ENCODE data around the gene GTF2H1.
A peak's percentile ranks its signal among the peaks of the same experiment; 100 is the strongest.
"Not testable (repeated sequence)": the region's sequence is repeated elsewhere in the genome, so short reads cannot be mapped to it uniquely, and the experiment has no call there.

Gene GTF2H1

DNA sequence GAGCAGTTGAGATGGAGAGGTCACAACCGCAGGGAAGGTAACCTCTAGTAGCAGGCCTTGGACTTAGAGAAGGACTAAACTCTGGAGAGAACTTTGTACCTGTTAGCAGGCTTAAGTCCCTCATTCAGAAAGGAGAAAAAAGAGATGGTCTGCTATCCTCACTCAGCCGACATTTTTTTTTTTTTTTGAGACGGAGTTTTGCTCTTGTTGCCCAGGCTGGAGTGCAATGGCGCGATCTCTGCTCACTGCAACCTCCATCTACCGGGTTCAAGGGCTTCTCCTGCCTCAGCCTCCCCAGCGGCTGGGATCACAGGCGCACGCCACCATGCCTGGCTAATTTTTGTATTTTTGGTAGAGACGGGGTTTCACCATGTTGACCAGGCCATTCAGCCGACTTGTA, 1.5 kb downstream of the GTF2H1 start:
- Histone ChIP-seq H3K4me3 (ENCODE audit: insufficient read depth in 1 of 2, low read depth in 1 of 2, low read length in 2 of 2) (peak overlapping the region in 1 of 2 experiments; percentile 89), H3K4ac (ENCODE audit: low read depth in 1 of 2, low read length in 2 of 2) (peak overlapping the region in 1 of 2 experiments; percentile 37), H3K4me2 (ENCODE audit: low read length, poor library complexity, severe bottlenecking) (peak overlapping the region; percentile 59), H3K36me3 (ENCODE audit: control insufficient read depth in 1 of 2, insufficient read depth in 2 of 2, low read depth in 1 of 2, low read length in 2 of 2) (peaks cover 10 to 38% of the 10 kb centered on the region in 2 experiments), H3K9ac (ENCODE audit: low read length) (peak overlapping the region; percentile 98)
- H2BK5ac ChIP-seq (ENCODE audit: low read depth, low read length, poor library complexity, severe bottlenecking); H3K4me1 ChIP-seq (ENCODE audit: control insufficient read depth, insufficient read depth, low read depth, low read length); H4K91ac ChIP-seq (ENCODE audit: low read length); H3K14ac ChIP-seq (ENCODE audit: low read length in 2 of 2); H2AK5ac ChIP-seq (ENCODE audit: low read length, severe bottlenecking); H3K23ac ChIP-seq (ENCODE audit: low read length in 2 of 2); H4K8ac ChIP-seq (ENCODE audit: low read length); H2BK12ac ChIP-seq (ENCODE audit: low read length in 2 of 2); DNase-seq; H3K18ac ChIP-seq (ENCODE audit: low read depth in 1 of 2, low read length in 2 of 2); H2BK15ac ChIP-seq (ENCODE audit: low read depth, poor library complexity, severe bottlenecking); H3K79me1 ChIP-seq (replicated peaks; ENCODE audit: low read length, poor library complexity, severe bottlenecking); H3K27ac ChIP-seq (ENCODE audit: low read length, poor library complexity, severe bottlenecking); H2BK120ac ChIP-seq (ENCODE audit: low read depth, low read length); H3K9me3 ChIP-seq (ENCODE audit: control insufficient read depth, low read length); H3K27me3 ChIP-seq (ENCODE audit: control insufficient read depth in 1 of 2, insufficient read depth in 1 of 2, low read length in 2 of 2); H2AFZ ChIP-seq (ENCODE audit: low read depth, low read length): not testable (repeated sequence)
- WGBS: 93% methylated on average over 10 of the region's 11 CpGs

DNA sequence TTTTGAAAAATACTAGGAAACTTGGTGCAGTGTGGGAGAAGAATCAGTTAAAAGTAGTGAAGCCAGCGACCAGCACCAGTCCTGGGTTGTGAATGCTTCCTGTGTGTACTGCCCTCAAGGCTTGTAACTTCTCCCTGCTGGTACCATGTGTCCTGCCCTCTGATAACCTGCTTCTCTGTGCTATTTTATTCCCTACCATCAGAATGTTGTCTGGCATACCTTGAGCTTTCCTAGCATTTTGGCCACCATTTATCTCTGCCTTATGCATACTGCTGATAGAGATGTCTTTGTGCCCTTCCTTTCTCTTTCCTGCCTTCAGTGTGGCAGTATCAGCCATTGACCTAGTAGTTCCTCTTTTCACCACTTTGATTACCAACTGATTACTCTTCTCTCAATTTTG, 2.0 kb downstream of the GTF2H1 start:
- no peak overlapping the region for H3K14ac ChIP-seq (ENCODE audit: low read length in 2 of 2)
- DNase-seq: no peak
- H4K8ac ChIP-seq (ENCODE audit: low read length): no peak overlapping the region
- H3K23ac ChIP-seq (ENCODE audit: low read length in 2 of 2): peak overlapping the region in 1 of 2 experiments; percentile 57
- H3K9ac ChIP-seq (ENCODE audit: low read length): peak overlapping the region; percentile 39
- no peak overlapping the region for H2AFZ ChIP-seq (ENCODE audit: low read depth, low read length)
- no peaks in the 10 kb centered on the region for H3K9me3 ChIP-seq (ENCODE audit: control insufficient read depth, low read length)
- no peak overlapping the region for H4K91ac ChIP-seq (ENCODE audit: low read length)
- peak overlapping the region in 1 of 2 experiments; percentile 89 for H3K4me3 ChIP-seq (ENCODE audit: insufficient read depth in 1 of 2, low read depth in 1 of 2, low read length in 2 of 2)
- no peak overlapping the region for H2AK5ac ChIP-seq (ENCODE audit: low read length, severe bottlenecking)
- 93% methylated on average over 1 of the region's 1 CpG for WGBS
- H3K79me1 ChIP-seq (replicated peaks; ENCODE audit: low read length, poor library complexity, severe bottlenecking): peaks cover 7% of the 10 kb centered on the region
- H3K4ac ChIP-seq (ENCODE audit: low read depth in 1 of 2, low read length in 2 of 2): no peak overlapping the region
- peak overlapping the region; percentile 32 for H3K4me2 ChIP-seq (ENCODE audit: low read length, poor library complexity, severe bottlenecking)
- H3K36me3 ChIP-seq (ENCODE audit: control insufficient read depth in 1 of 2, insufficient read depth in 2 of 2, low read depth in 1 of 2, low read length in 2 of 2): peaks cover 10 to 43% of the 10 kb centered on the region in 2 experiments
- H3K18ac ChIP-seq (ENCODE audit: low read depth in 1 of 2, low read length in 2 of 2): no peak overlapping the region
- no peaks in the 10 kb centered on the region for H3K27me3 ChIP-seq (ENCODE audit: control insufficient read depth in 1 of 2, insufficient read depth in 1 of 2, low read length in 2 of 2)
- H2BK15ac ChIP-seq (ENCODE audit: low read depth, poor library complexity, severe bottlenecking): no peak overlapping the region
- no peak overlapping the region for H2BK120ac ChIP-seq (ENCODE audit: low read depth, low read length)
- no peak overlapping the region for H2BK12ac ChIP-seq (ENCODE audit: low read length in 2 of 2)
- H3K27ac ChIP-seq (ENCODE audit: low read length, poor library complexity, severe bottlenecking): no peak overlapping the region
- H3K4me1 ChIP-seq (ENCODE audit: control insufficient read depth, insufficient read depth, low read depth, low read length): peaks cover 6% of the 10 kb centered on the region
- H2BK5ac ChIP-seq (ENCODE audit: low read depth, low read length, poor library complexity, severe bottlenecking): no peak overlapping the region

DNA sequence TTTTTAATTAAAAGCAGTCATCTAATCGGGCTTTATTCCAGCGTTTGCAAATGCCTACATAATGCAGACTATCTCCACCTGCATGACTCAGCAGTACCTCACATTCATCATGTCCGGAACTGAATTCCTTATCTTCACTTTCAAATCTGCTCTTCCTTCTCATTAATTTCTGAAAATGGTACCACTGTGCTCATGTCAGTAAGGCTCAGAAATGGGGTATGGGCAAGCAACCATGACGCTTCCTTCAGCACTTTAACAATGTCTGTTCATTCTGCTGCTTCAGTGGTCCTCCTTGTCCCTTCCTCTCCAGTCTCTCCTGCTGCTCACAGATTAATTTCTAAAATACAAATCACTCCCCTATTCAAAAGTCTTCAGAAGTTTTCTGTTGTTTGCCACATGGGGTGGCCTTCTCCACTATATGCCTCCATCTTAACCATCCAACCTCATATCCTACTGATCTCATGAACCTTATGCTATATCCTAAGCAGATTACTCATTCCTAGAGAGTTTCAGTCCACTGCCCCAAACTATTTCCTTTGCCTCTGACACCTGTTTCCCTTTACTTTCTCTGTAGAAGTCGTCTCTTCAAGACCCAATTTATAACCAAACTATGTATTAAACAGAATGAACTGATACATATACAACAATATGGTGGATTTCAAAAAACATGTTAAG, 7.0 kb downstream of the GTF2H1 start:
- Histone ChIP-seq H2AK5ac (ENCODE audit: low read length, severe bottlenecking) (no peak overlapping the region), H3K27me3 (ENCODE audit: control insufficient read depth in 1 of 2, insufficient read depth in 1 of 2, low read length in 2 of 2) (no peaks in the 10 kb centered on the region), H2AFZ (ENCODE audit: low read depth, low read length) (no peak overlapping the region), H4K91ac (ENCODE audit: low read length) (no peak overlapping the region), H3K23ac (ENCODE audit: low read length in 2 of 2) (no peak overlapping the region), H4K8ac (ENCODE audit: low read length) (no peak overlapping the region), H3K4ac (ENCODE audit: low read depth in 1 of 2, low read length in 2 of 2) (no peak overlapping the region), H2BK120ac (ENCODE audit: low read depth, low read length) (no peak overlapping the region), H2BK15ac (ENCODE audit: low read depth, poor library complexity, severe bottlenecking) (no peak overlapping the region), H2BK12ac (ENCODE audit: low read length in 2 of 2) (no peak overlapping the region), H3K79me1 (replicated peaks; ENCODE audit: low read length, poor library complexity, severe bottlenecking) (peaks cover 12% of the 10 kb centered on the region), H3K14ac (ENCODE audit: low read length in 2 of 2) (no peak overlapping the region), H3K4me1 (ENCODE audit: control insufficient read depth, insufficient read depth, low read depth, low read length) (peaks cover 2% of the 10 kb centered on the region), H3K36me3 (ENCODE audit: control insufficient read depth in 1 of 2, insufficient read depth in 2 of 2, low read depth in 1 of 2, low read length in 2 of 2) (peaks cover 20 to 86% of the 10 kb centered on the region in 2 experiments), H3K18ac (ENCODE audit: low read depth in 1 of 2, low read length in 2 of 2) (no peak overlapping the region), H3K27ac (ENCODE audit: low read length, poor library complexity, severe bottlenecking) (no peak overlapping the region), H3K4me3 (ENCODE audit: insufficient read depth in 1 of 2, low read depth in 1 of 2, low read length in 2 of 2) (no peak overlapping the region), H3K4me2 (ENCODE audit: low read length, poor library complexity, severe bottlenecking) (no peak overlapping the region), H3K9ac (ENCODE audit: low read length) (no peak overlapping the region), H3K9me3 (ENCODE audit: control insufficient read depth, low read length) (no peaks in the 10 kb centered on the region), H2BK5ac (ENCODE audit: low read depth, low read length, poor library complexity, severe bottlenecking) (no peak overlapping the region)
- WGBS: 91% methylated on average over 4 of the region's 5 CpGs
- DNase-seq: no peak

- H2BK12ac ChIP-seq (ENCODE audit: low read length in 2 of 2): no peak overlapping the region
- H3K9me3 ChIP-seq (ENCODE audit: control insufficient read depth, low read length): no peaks in the 10 kb centered on the region
- no peak overlapping the region for H3K9ac ChIP-seq (ENCODE audit: low read length)
- H3K4me1 ChIP-seq (ENCODE audit: control insufficient read depth, insufficient read depth, low read depth, low read length): peaks cover 2% of the 10 kb centered on the region
- H4K91ac ChIP-seq (ENCODE audit: low read length): no peak overlapping the region
- H3K23ac ChIP-seq (ENCODE audit: low read length in 2 of 2): no peak overlapping the region
- no peak overlapping the region for H2AFZ ChIP-seq (ENCODE audit: low read depth, low read length)
- H3K79me1 ChIP-seq (replicated peaks; ENCODE audit: low read length, poor library complexity, severe bottlenecking): peaks cover 17% of the 10 kb centered on the region
- no peak for DNase-seq
- H3K14ac ChIP-seq (ENCODE audit: low read length in 2 of 2): no peak overlapping the region
- H3K27ac ChIP-seq (ENCODE audit: low read length, poor library complexity, severe bottlenecking): no peak overlapping the region
- no peak overlapping the region for H2AK5ac ChIP-seq (ENCODE audit: low read length, severe bottlenecking)
- peaks cover 20 to 86% of the 10 kb centered on the region in 2 experiments for H3K36me3 ChIP-seq (ENCODE audit: control insufficient read depth in 1 of 2, insufficient read depth in 2 of 2, low read depth in 1 of 2, low read length in 2 of 2)
- H4K8ac ChIP-seq (ENCODE audit: low read length): no peak overlapping the region
- H2BK15ac ChIP-seq (ENCODE audit: low read depth, poor library complexity, severe bottlenecking): no peak overlapping the region
- no peak overlapping the region for H3K18ac ChIP-seq (ENCODE audit: low read depth in 1 of 2, low read length in 2 of 2)
- no peak overlapping the region for H3K4me3 ChIP-seq (ENCODE audit: insufficient read depth in 1 of 2, low read depth in 1 of 2, low read length in 2 of 2)
- no peak overlapping the region for H3K4me2 ChIP-seq (ENCODE audit: low read length, poor library complexity, severe bottlenecking)
- H3K4ac ChIP-seq (ENCODE audit: low read depth in 1 of 2, low read length in 2 of 2): no peak overlapping the region
- H3K27me3 ChIP-seq (ENCODE audit: control insufficient read depth in 1 of 2, insufficient read depth in 1 of 2, low read length in 2 of 2): no peaks in the 10 kb centered on the region
- WGBS: 100% methylated on average over 6 of the region's 6 CpGs
- no peak overlapping the region for H2BK5ac ChIP-seq (ENCODE audit: low read depth, low read length, poor library complexity, severe bottlenecking)
- no peak overlapping the region for H2BK120ac ChIP-seq (ENCODE audit: low read depth, low read length)
Observed at GRCh38 chr11:18330921-18331320, 8.6 kb downstream of the GTF2H1 start.

Measured in mesenchymal stem cell (in vitro differentiated cells and primary cell).